Stimulated activated CD8-positive, alpha-beta memory T cell treated with anti-CD3 and anti-CD28 coated beads, Interleukin-15, amount 100 ng/mL, for 4 hours (primary cell): Measurements from ENCODE around the gene OLFM1.
"Not testable (repeated sequence)": the region's sequence is repeated elsewhere in the genome, so short reads cannot be mapped to it uniquely, and the experiment has no call there.

Source experiments
- DNase-seq, 2 donors: peaks; one replicate each; pipeline ENCODE4 v3.0.0-alpha.2; 2020; ENCODE audit warnings: low read depth in 2 of 2

OLFM1 gene

GRCh38 chr9:135132008-135132407 is 44.5 kb downstream of the OLFM1 start:
- DNase-seq, result no peak

- DNase-seq, result no peak
Measured at GRCh38 chr9:135134268-135135022, 47.0 kb downstream of the OLFM1 start.

GRCh38 chr9:135135171-135135928 is 47.9 kb downstream of the OLFM1 start:
- no peak for DNase-seq

GRCh38 chr9:135135929-135136315 is 48.5 kb downstream of the OLFM1 start:
- DNase-seq, result no peak

GRCh38 chr9:135136481-135136880 is 49.0 kb downstream of the OLFM1 start:
- DNase-seq, result no peak

GRCh38 chr9:135136991-135137832 is 49.7 kb downstream of the OLFM1 start:
- DNase-seq, result no peak

GRCh38 chr9:135138078-135138855 is 50.8 kb downstream of the OLFM1 start:
- no peak for DNase-seq

GRCh38 chr9:135139366-135139959 is 52.0 kb downstream of the OLFM1 start:
- no peak for DNase-seq

- no peak for DNase-seq
Measured at GRCh38 chr9:135141183-135141774, 53.8 kb downstream of the OLFM1 start.

GRCh38 chr9:135144581-135145170 is 57.2 kb downstream of the OLFM1 start:
- no peak for DNase-seq

- DNase-seq, result no peak
Measured at GRCh38 chr9:135145312-135145711, 57.8 kb downstream of the OLFM1 start.

GRCh38 chr9:135146241-135146640 is 58.8 kb downstream of the OLFM1 start:
- no peak for DNase-seq

- no peak for DNase-seq
Measured at GRCh38 chr9:135146766-135147473, 59.5 kb downstream of the OLFM1 start.

GRCh38 chr9:135147474-135147805 is 60.0 kb downstream of the OLFM1 start:
- no peak for DNase-seq

GRCh38 chr9:135147938-135148337 is 60.5 kb downstream of the OLFM1 start:
- DNase-seq, result no peak

- DNase-seq, result no peak
Measured at GRCh38 chr9:135148386-135148785, 60.9 kb downstream of the OLFM1 start.

- not testable (repeated sequence) for DNase-seq
Measured at GRCh38 chr9:135149901-135150300, 62.4 kb downstream of the OLFM1 start.

- no peak for DNase-seq
Measured at GRCh38 chr9:135150981-135151380, 63.5 kb downstream of the OLFM1 start.

- DNase-seq, result no peak
Measured at GRCh38 chr9:135151757-135152613, 64.5 kb downstream of the OLFM1 start.
